Stimulated activated CD8-positive, alpha-beta memory T cell treated with anti-CD3 and anti-CD28 coated beads, Interleukin-12 subunit alpha, Interleukin-12 subunit beta, amount 100 ng/mL, for 24 hours (primary cell): ENCODE results near the gene MPEG1.

Experiments
- DNase-seq: peaks from one replicate; pipeline ENCODE4 v3.0.0-alpha.2; 2020; ENCODE audit errors: extremely low read depth

MPEG1 gene, protein sequence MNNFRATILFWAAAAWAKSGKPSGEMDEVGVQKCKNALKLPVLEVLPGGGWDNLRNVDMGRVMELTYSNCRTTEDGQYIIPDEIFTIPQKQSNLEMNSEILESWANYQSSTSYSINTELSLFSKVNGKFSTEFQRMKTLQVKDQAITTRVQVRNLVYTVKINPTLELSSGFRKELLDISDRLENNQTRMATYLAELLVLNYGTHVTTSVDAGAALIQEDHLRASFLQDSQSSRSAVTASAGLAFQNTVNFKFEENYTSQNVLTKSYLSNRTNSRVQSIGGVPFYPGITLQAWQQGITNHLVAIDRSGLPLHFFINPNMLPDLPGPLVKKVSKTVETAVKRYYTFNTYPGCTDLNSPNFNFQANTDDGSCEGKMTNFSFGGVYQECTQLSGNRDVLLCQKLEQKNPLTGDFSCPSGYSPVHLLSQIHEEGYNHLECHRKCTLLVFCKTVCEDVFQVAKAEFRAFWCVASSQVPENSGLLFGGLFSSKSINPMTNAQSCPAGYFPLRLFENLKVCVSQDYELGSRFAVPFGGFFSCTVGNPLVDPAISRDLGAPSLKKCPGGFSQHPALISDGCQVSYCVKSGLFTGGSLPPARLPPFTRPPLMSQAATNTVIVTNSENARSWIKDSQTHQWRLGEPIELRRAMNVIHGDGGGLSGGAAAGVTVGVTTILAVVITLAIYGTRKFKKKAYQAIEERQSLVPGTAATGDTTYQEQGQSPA

DNA sequence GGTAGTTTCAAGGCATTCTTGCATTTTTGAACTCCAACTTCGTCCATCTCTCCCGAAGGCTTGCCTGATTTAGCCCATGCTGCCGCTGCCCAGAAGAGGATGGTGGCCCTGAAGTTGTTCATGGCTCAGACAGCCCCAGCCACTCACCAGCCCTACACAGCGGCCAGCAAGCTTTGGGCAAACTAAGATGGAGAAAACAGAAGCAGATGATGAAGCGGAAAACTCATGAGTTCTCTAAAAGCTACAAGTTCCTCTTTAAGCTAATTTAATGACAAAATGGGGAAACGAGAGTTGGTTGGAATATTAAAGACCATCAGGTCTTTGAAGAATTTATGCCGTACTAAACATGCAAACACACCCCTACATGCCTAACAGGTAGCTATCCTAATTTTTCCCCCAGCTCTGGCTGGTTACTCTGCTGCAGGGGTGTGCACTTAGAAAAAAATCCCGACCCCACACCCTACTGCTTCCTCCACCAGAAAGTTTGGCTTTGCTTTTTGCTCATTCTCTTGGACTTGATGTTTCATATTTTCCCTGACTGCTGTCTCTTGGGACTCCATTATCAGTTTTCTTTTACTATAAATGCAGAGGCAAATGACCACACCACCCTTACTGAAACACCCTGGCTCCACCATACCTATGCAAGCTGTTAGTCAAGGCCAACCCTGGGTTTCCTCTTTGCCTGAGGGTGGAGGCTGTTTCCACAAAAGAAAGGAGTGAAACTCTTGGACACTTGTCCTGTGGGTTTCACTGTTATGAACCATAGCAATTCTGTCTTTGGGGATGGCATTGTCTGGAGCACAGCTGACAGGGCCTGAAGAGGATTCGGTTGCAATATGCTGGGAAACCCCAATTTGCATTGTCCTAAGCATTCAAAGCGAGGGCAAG is at the start of gene MPEG1:
TSS of gene MPEG1 (minus strand) at position 184 of the 888 bp plus-strand sequence. CDS start at position 122, 62 bp downstream.
- no peak for DNase-seq

DNA sequence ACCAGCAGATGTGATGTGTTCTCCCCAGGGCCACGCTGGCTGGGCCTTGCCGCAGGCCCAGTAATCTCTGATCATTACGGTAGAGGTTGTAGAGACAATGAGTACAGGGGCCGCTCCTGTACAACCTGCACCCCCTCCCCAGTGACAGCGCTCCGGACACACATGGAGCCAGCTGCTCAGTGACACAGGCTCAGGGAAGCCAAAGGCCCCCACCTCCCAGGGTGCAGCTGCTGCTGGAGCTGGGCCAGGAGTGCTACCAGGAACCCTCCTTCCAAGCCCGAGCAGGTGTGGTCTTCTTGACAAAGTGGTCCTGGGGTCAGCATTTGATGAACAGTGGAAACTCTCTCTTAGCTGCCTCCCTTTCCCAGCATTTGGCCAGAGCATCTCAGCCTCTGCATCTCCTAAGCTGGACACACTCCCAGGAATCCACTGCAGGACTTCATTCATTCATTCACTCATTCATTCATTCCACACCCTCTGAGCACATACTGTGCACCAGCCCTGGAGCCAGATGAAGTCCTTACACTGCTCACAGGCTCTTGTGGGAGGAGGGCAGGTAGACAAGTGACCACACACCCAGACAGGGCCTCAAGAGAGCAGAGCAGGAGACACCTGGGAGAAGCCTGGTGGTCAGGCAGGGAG is 49.6 kb upstream of the MPEG1 start:
- no peak for DNase-seq

DNA sequence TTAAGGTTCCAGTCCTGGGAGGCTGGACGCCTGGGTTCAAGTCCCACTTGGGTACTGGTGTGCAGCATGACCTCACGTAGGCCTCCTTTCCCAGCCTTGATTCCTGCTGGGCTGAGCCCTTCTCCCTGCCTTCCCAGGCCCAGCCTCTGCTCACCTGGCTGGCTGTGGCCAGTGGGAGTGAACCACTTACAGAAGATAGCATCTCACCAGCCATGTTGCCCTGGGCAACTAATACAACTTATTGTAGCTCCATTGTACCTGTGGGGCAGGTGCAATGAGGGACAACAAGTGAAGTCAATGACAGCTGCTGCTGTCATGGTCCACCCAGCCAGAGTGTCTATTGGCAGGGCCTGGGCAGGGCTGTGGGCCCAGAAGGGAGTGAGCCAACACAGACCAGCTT is 48.4 kb upstream of the MPEG1 start:
- no peak for DNase-seq

DNA sequence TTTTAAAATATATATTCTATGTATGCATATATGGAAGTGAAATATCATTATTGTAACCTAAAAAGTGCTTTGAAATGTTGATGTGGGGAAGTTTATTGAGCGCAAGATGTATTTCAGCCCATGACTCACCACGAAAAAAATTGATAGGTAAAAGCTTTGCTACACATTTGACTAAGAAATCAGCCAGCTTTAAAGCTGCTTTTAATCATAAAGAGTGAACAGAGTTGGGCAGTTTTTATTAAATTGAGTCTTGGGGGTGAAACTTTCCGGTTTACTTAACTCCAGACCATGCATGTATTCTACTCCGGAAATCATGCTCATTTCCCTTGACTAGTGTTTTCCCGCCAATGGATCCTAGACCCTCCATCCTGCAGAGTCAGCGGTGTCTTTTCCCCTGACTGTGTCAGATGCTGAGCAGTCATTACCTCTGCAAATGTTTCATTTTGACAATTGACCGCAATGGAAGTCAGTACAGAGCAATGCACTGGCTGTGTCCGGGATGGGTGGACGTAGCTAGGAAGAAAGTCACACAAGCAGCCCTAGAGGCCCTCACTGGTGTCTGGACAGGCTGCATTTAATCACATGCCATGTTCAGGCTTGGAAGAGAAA is 47.2 kb upstream of the MPEG1 start:
- DNase-seq, result no peak

DNA sequence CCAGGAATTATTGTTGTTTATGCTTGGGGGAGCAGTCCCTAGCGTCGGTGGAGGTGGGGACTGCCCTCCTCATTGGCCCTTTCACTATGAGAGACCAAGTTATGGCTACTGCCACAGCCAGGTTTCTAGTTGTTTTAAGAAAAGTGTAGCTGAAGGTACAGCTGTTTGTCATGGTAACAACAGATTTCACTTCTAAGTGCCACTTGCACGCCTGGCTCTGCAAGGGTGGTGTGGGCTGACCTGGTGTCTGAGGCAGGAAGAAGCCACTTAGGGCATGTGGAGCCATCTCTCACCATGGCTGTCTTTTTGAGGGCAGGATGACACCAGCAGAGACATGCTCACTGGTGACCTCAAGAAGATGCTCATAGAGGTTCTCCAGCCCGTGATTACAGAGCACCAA is 46.3 kb upstream of the MPEG1 start:
- DNase-seq, result no peak

DNA sequence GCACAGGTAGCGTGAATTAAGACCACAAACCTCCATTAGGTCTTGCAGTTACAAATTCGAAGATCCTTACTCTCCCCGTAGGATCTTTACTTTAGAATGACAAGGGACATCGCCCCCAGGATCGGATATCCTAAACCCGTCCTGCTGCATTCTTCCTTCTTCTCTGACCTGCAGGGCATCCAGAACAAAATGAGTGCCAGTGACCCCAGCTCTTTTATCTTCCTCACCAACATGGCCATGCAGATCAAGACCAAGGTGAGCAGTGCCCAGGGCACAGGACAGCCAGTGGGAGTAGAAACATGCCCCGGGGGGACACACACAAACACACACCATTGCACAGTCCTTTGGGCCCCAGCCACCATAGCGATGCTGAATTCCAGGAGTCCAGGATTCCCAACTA is 42.6 kb upstream of the MPEG1 start:
- no peak for DNase-seq

DNA sequence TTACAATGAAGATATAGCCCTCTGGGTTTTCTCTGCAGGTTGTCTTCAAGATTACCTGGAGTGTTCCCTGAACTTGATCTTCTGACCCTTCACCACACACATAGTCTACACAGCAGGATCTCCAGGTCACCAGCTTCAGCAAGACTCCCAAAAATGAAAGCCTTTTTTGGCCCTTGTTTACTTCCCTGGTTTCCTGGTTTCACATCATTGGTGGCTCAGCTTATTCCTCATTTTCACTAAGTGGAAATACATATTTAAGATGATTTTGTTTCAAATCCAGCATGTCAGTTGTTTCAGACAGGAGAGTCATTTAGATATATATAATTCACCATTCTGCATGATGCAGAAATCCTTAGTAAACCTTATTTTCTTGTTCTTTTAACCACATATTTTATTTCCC is 41.6 kb upstream of the MPEG1 start:
- no peak for DNase-seq

DNA sequence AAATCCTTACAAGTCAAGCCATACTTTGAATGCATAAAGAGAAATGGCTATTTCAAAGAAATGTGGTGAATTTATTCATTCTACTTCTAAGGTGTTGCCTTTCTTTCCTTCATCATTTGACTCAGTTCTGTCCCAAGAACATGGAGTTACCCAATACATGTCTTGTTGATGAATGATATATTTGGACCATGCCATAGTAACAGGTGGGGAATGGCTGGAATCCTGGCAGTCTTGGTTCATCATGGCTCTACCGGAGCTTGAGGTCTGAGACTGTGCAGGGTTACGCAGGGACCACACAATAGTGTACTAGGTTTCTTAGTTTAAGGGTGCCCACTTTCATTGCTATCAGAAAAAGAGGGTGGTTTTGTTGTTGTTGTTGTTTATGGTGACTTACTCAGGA is 40.3 kb upstream of the MPEG1 start:
- no peak for DNase-seq

DNA sequence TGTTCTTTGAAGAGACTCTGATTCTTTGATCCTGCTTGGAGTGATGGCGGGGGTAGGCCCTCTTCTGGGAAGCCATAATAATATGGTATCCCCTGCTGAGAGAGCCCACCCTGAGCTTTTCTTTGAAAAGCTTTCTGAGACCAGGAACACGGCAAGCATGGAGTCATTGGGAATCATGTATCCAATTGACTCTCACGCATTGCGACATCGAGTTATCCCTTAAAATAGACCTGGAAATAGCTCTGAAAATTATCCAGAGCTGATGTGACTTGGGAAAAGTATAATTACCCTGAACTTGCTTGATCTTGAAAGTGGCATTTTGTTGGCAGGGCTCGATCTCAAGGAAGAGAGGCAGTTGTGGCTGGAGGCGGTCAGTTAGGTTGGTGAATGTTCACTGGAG is 36.8 kb upstream of the MPEG1 start:
- DNase-seq, result no peak

DNA sequence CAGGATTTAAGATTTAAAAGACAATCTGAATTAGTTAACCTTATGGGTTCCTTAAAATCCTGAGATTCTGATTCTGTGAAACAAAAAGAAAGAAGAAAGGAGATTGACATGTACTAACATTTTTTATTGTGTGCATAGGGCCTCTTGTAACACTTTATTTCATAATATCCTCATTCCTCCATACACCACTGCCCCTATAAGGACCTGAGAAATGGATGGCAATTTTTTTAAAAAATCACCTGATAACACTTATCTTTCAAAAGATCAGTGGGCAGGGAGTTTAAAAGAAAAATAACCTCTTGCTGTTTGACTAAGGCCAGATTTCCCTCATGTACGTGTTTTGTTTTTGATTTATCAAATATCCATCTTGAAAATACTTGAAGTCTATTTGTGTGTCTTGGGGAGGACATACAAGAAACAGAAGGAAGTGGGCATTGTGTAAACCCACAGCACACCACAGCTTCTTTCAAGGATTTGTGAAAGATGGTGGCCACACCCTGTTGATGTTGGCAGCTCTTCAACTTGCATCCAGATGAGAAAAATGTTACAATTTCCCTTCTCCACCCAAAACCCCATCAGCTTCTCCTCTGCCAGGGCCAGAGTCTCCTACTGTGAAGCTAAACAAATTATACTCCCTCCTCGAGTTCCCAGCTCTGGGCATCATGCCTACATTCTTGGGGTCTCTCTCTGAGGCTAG is 35.0 kb upstream of the MPEG1 start:
- no peak for DNase-seq

DNA sequence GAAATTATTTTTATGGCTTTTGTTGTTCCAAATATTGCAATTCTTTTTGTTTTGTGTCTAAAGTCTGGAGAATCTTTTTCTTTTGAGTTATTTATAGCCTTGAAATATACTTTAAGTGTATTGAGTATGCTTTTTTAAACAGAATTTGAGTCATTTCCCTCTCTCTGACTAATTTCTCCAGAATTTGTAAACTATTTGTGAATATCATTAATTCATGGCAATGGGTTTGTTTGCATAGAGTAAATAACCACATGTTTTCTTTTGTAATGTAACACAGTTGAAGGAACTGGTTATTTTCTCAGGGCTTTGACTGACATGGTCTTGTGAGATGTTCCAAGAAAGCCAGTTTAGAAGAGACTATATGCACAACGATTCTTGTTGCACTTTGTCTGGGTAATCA is 30.9 kb upstream of the MPEG1 start:
- no peak for DNase-seq

DNA sequence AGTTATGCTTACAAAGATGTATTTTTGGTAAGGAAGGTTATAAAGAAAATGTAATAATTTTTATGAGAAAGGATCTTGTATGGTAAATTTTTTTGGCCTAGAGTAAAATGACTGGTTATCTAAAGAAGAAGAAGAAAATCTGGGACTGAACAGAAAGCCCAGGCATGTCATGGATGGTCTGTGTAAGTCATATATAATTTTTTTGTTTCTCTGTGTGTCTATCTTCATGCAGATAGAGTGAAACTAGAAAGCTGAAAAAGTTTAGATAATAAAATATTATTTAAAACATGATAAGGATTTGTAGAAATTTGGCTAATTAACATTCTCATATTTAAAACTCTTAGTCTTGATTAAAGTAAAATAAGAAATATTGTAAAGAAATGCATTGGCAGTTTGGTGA is 27.6 kb upstream of the MPEG1 start:
- DNase-seq, result no peak

DNA sequence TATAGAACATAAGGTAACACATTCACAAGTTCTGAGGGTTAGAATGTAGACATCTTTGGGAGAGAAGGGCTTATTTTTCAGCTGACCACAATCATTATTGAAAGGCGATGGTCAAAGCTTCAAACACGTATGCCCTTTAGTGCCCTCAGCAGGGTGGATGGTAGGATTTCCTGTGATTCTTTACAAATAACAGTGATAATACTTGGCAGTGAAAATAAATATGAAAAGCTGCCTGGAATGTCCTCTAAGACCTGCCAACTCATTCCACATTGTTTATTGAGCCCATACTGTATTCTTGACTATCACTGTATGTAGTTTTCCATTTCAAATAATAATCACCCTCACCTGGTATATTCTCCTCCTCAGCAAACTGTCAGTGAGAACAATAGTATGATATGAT is 13.7 kb upstream of the MPEG1 start:
- DNase-seq, result no peak

DNA sequence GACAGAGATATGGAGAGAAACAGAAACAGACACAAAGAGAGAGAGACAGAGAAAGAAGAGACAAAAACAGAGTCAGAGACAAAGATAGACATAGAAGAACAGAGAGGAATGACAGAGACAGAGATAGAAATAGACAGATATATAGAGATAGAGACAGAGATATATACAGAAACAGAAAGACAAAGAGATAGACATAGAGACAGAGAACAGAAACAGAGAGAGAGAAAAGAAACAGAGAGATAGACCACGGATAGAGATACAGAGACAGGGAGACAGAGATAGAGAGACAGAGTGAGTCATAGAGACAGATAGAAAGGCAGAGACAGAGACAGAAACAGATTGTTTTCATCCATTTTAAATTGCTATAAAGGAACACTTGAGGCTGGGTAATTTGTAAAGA is 12.3 kb upstream of the MPEG1 start:
- DNase-seq, result no peak

DNA sequence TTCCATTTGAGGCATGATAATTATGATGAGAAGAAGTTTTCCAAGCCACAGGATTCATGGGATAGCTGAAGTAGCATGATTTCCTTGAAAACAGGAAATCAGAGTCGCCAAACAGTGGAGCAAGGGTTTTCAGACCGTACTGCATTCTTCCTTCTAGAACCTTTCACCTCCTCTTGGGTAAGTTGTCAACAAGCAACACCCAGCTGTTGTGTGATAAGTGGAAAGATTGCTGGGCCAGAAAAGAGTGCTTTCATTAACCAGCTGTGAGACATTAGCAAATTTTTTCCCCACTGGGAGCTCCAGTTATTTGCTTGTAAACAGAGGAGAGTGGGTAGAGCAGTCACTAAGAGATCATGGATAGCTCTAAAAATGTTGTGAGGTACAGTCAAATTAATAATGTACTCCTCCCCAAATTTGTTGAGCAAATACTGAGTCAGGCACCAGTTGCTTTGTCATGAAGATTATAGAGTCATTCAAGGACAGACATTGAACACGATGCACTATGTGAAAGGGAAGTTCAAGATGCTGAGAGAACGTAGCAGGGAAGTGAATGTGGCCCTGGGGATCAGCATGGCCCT is 11.7 kb upstream of the MPEG1 start:
- no peak for DNase-seq

DNA sequence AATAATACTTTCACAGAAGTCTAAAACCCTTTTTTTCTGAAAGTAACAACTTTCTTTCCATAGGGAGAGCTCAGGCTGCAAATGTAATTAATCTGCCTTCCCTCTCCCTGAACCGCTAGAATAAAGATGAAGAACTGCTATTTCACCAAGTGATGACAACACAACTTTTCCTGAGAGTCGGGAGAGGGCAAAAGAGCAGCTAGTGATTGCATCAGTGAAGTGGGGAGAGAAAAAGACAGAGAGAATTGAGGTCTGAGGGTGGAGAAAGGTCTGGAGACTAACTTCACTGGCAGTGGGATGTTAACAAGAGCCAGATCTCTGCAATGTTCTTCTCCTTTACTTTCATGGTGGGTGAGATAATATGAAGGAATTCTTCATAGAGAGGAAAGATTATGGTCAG is 10.9 kb upstream of the MPEG1 start:
- no peak for DNase-seq

DNA sequence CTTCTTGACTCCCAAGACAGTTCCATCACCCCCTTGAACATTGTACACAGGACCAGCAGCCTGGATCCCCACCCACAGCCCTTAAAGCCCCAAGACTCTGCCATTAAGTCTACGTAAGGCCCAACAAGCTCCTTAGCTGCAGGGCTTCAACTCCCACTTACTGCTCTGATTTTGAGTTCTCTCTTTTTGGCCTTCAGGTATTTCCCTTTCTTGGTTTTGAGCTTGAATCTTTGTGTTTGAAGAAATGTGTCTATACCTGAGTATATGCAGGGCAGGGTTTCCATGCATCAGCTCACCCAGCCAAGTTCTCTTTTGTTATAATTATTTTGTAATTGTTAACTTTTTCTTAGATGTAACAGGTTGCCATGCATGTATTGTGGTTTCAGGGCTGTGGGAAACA is 10.4 kb upstream of the MPEG1 start:
- DNase-seq, result no peak

DNA sequence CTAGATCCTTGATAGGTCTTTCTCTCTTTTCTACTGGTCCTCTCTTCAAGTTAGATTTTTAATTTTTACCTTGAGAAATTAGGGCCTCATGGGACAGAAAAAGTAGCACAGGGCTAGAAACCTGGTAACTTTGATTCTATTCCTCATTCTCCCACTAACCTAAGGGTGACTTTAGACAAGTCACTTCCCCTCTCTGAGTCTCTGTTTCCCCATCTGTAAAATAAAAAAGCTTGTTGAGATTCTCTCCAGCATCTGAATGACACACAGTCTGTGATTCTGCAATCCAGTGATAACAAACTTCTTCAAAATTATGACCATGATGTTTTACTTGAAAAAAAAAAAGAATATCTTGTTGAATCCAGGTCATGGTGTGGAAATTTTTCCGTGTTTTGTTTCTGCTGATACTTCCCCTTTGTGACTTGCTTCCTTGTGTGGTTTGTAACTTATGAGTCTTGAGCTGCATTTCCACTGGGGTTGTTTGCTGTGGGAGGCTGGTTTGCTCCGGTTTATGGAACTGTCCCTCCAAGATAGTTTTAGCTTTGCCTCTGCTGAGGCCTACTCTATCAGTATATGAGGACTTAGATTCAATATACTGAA is 9.8 kb upstream of the MPEG1 start:
- DNase-seq, result no peak

DNA sequence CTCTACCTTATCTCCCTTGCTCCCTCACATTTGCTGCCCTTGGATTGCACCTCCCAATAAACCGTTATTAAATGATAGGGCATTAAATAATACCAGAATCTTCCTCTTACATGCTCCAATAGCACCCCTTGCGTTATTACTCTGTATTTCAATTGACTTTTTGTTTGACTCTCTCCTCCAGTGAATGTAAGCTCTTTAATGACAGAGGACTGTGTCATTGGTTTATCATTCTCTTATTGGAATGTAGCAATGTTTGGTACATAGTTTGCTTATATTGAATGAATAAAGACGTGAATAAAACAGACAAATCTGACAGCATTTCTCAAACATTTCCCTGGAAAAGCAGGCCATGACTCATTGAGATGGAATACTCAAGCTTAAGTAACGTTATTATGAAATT is 8.7 kb upstream of the MPEG1 start:
- DNase-seq, result no peak

DNA sequence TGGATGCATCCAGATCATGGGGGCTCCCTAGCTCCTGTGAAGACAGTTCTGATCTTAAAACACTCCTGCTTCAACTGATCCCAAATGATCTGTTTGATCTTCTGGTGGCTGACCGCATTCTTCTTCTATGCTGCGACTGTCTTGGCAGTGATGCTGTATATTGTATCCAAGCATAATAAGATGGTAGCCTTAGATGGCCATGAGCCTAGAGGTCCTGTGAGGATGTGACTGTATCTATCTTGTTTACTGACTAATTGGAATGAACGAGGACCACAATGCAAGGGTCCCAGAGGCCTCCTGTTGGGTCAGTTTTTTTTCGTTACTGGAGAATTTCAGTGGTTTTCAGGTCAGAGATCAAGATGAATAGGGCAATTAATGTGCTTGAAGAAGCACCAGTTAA is 7.1 kb upstream of the MPEG1 start:
- DNase-seq, result no peak
